BLaER1 (cell line): Measurements from ENCODE around the gene OR51V1.

Experiments used
- H3K27ac ChIP-seq: shearing (Covaris generic); formaldehyde crosslinking; 2 replicates; pipeline ENCODE4 v1.8.1; 2022
- H3K27me3 ChIP-seq: shearing (Covaris generic); formaldehyde crosslinking; 2 replicates; pipeline ENCODE4 v1.8.1; 2022
- H3K36me3 ChIP-seq: shearing (Covaris generic); formaldehyde crosslinking; 2 replicates; pipeline ENCODE4 v1.8.1; 2022
- H3K4me1 ChIP-seq: shearing (Covaris generic); formaldehyde crosslinking; 2 replicates; pipeline ENCODE4 v1.8.1; 2022
- H3K4me2 ChIP-seq: shearing (Covaris generic); formaldehyde crosslinking; 2 replicates; pipeline ENCODE4 v1.8.1; 2022
- H3K4me3 ChIP-seq: shearing (Covaris generic); formaldehyde crosslinking; 2 replicates; pipeline ENCODE4 v1.8.1; 2022
- H3K9ac ChIP-seq: shearing (Covaris generic); formaldehyde crosslinking; 2 replicates; pipeline ENCODE4 v1.8.1; 2022
- H3K9me3 ChIP-seq: shearing (Covaris generic); formaldehyde crosslinking; 2 replicates; pipeline ENCODE4 v1.8.1; 2022
- H4K20me1 ChIP-seq: shearing (Covaris generic); formaldehyde crosslinking; 2 replicates; pipeline ENCODE4 v1.8.1; 2022
- Cebpa-rat ChIP-seq: shearing (Covaris generic); IDR thresholded peaks from 2 replicates; pipeline ENCODE4 v1.8.1; 2022

OR51V1 gene

GRCh38 chr11:5223686-5224085, 23.2 kb upstream of the OR51V1 start:
- Histone ChIP-seq H3K36me3 (no peaks in the 10 kb centered on the region), H3K4me3 (no peak overlapping the region), H4K20me1 (no peaks in the 10 kb centered on the region), H3K9ac (no peak overlapping the region), H3K4me1 (no peaks in the 10 kb centered on the region), H3K9me3 (no peaks in the 10 kb centered on the region), H3K4me2 (no peak overlapping the region), H3K27ac (no peak overlapping the region), H3K27me3 (no peaks in the 10 kb centered on the region)
- no peak for TF ChIP-seq Cebpa-rat

GRCh38 chr11:5223146-5223545, 22.7 kb upstream of the OR51V1 start:
- Histone ChIP-seq H4K20me1 (no peaks in the 10 kb centered on the region), H3K4me3 (no peak overlapping the region), H3K27me3 (no peaks in the 10 kb centered on the region), H3K4me1 (no peaks in the 10 kb centered on the region), H3K27ac (no peak overlapping the region), H3K9me3 (no peaks in the 10 kb centered on the region), H3K9ac (no peak overlapping the region), H3K36me3 (no peaks in the 10 kb centered on the region), H3K4me2 (no peak overlapping the region)
- no peak for TF ChIP-seq Cebpa-rat

GRCh38 chr11:5210376-5210885, 9.9 kb upstream of the OR51V1 start:
- H3K4me1 ChIP-seq = no peaks in the 10 kb centered on the region
- H3K4me2 ChIP-seq = no peak overlapping the region
- no peak overlapping the region for H3K4me3 ChIP-seq
- H3K36me3 ChIP-seq = no peaks in the 10 kb centered on the region
- TF ChIP-seq Cebpa-rat = no peak
- no peak overlapping the region for H3K9ac ChIP-seq
- no peak overlapping the region for H3K27ac ChIP-seq
- no peaks in the 10 kb centered on the region for H4K20me1 ChIP-seq
- H3K9me3 ChIP-seq = no peaks in the 10 kb centered on the region
- no peaks in the 10 kb centered on the region for H3K27me3 ChIP-seq

GRCh38 chr11:5204787-5205186, 4.3 kb upstream of the OR51V1 start:
- no peak overlapping the region for H3K27ac ChIP-seq
- H3K27me3 ChIP-seq = no peaks in the 10 kb centered on the region
- no peaks in the 10 kb centered on the region for H3K9me3 ChIP-seq
- H3K4me1 ChIP-seq = no peaks in the 10 kb centered on the region
- TF ChIP-seq Cebpa-rat = no peak
- H4K20me1 ChIP-seq = no peaks in the 10 kb centered on the region
- H3K4me3 ChIP-seq = no peak overlapping the region
- no peak overlapping the region for H3K4me2 ChIP-seq
- H3K36me3 ChIP-seq = no peaks in the 10 kb centered on the region
- no peak overlapping the region for H3K9ac ChIP-seq

- Histone ChIP-seq H3K27me3 (no peaks in the 10 kb centered on the region), H3K9ac (no peak overlapping the region), H3K36me3 (no peaks in the 10 kb centered on the region)
Measured at GRCh38 chr11:5203366-5203765, 2.9 kb upstream of the OR51V1 start.

GRCh38 chr11:5198285-5198684, 2.2 kb downstream of the OR51V1 start:
- Histone ChIP-seq H3K4me1 (no peaks in the 10 kb centered on the region), H3K9ac (no peak overlapping the region), H3K9me3 (peaks cover 4% of the 10 kb centered on the region; the same call in 1 of the 2 replicates), H3K27ac (no peak overlapping the region), H4K20me1 (no peaks in the 10 kb centered on the region), H3K27me3 (no peaks in the 10 kb centered on the region), H3K4me2 (no peak overlapping the region), H3K4me3 (no peak overlapping the region), H3K36me3 (no peaks in the 10 kb centered on the region)
- TF ChIP-seq Cebpa-rat = no peak

More at GRCh38 chr11:5203366-5203765, 2.9 kb upstream of the OR51V1 start:
- H4K20me1 ChIP-seq = no peaks in the 10 kb centered on the region
- no peak overlapping the region for H3K4me3 ChIP-seq
- H3K27ac ChIP-seq = no peak overlapping the region
- no peak overlapping the region for H3K4me2 ChIP-seq
- H3K9me3 ChIP-seq = no peaks in the 10 kb centered on the region
- H3K4me1 ChIP-seq = no peaks in the 10 kb centered on the region
- no peak for TF ChIP-seq Cebpa-rat

GRCh38 chr11:5197536-5197935, 2.9 kb downstream of the OR51V1 start:
- Histone ChIP-seq H3K27ac (no peak overlapping the region), H3K36me3 (no peaks in the 10 kb centered on the region), H3K4me3 (no peak overlapping the region), H3K4me2 (no peak overlapping the region), H3K4me1 (no peaks in the 10 kb centered on the region), H3K9ac (no peak overlapping the region), H3K9me3 (peaks cover 4% of the 10 kb centered on the region; the same call in 1 of the 2 replicates), H3K27me3 (no peaks in the 10 kb centered on the region), H4K20me1 (no peaks in the 10 kb centered on the region)
- TF ChIP-seq Cebpa-rat = no peak

GRCh38 chr11:5196731-5197130, 3.8 kb downstream of the OR51V1 start:
- TF ChIP-seq Cebpa-rat = no peak
- H3K9ac ChIP-seq = no peak overlapping the region
- H4K20me1 ChIP-seq = no peaks in the 10 kb centered on the region
- no peak overlapping the region for H3K27ac ChIP-seq
- no peaks in the 10 kb centered on the region for H3K4me1 ChIP-seq
- H3K4me2 ChIP-seq = no peak overlapping the region
- H3K9me3 ChIP-seq = peaks cover 4% of the 10 kb centered on the region; the same call in 1 of the 2 replicates
- H3K36me3 ChIP-seq = no peaks in the 10 kb centered on the region
- no peak overlapping the region for H3K4me3 ChIP-seq
- H3K27me3 ChIP-seq = no peaks in the 10 kb centered on the region

GRCh38 chr11:5196067-5196466, 4.4 kb downstream of the OR51V1 start:
- Histone ChIP-seq H3K9ac (no peak overlapping the region), H3K4me3 (no peak overlapping the region), H3K27me3 (no peaks in the 10 kb centered on the region), H4K20me1 (no peaks in the 10 kb centered on the region), H3K4me1 (no peaks in the 10 kb centered on the region), H3K9me3 (peaks cover 4% of the 10 kb centered on the region; the same call in 1 of the 2 replicates), H3K27ac (no peak overlapping the region), H3K4me2 (no peak overlapping the region), H3K36me3 (no peaks in the 10 kb centered on the region)
- no peak for TF ChIP-seq Cebpa-rat

- H3K9ac ChIP-seq = no peak overlapping the region
- no peaks in the 10 kb centered on the region for H4K20me1 ChIP-seq
- H3K4me3 ChIP-seq = no peak overlapping the region
- peaks cover 13% of the 10 kb centered on the region for H3K9me3 ChIP-seq
- H3K4me1 ChIP-seq = no peaks in the 10 kb centered on the region
- H3K4me2 ChIP-seq = no peak overlapping the region
- H3K27ac ChIP-seq = no peak overlapping the region
- H3K27me3 ChIP-seq = no peaks in the 10 kb centered on the region
- H3K36me3 ChIP-seq = no peaks in the 10 kb centered on the region
- no peak for TF ChIP-seq Cebpa-rat
Measured at GRCh38 chr11:5192738-5193137, 7.7 kb downstream of the OR51V1 start.

GRCh38 chr11:5188201-5188600, 12.3 kb downstream of the OR51V1 start:
- TF ChIP-seq Cebpa-rat = no peak
- peaks cover 9% of the 10 kb centered on the region for H3K9me3 ChIP-seq
- H3K36me3 ChIP-seq = no peaks in the 10 kb centered on the region
- H3K27me3 ChIP-seq = no peaks in the 10 kb centered on the region
- H3K4me3 ChIP-seq = no peak overlapping the region
- H3K9ac ChIP-seq = no peak overlapping the region
- H3K4me1 ChIP-seq = no peaks in the 10 kb centered on the region
- no peak overlapping the region for H3K27ac ChIP-seq
- no peak overlapping the region for H3K4me2 ChIP-seq
- H4K20me1 ChIP-seq = no peaks in the 10 kb centered on the region
